Measurements from ENCODE around the gene UBA52. TPM values are rescaled to one million over a fixed set of nuclear protein-coding genes. Genes with fewer than 3 reads are reported as not detected.

UBA52 gene
- total and polyA plus RNA-seq, 2 experiments from 2014 or later = 390 to 457 TPM

DNA sequence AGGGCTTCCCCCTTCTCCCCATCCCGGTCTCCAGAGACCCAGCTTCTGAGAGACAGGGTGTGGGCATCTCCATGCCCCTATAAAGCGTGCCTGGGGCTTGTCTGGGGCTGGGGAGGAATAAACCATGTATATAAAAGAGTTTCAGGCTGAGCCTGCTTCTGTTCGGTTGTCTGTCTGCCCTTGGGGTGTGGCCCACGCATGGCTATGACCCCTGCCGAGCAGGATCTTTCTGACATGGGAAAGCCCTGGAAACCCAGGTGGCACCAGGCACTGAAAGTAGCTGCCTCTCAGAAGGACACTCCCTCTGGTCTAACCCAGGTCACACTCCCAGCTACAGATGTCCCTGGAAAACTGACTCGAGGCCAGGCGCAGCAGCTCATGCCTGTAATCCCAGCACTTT lies 49.2 kb downstream of the UBA52 start:
- Histone ChIP-seq H3K9me3 (ENCODE audit: low read depth) (no peaks in the 10 kb centered on the region), H3K27me3 (peaks cover 7% of the 10 kb centered on the region), H3K36me3 (no peaks in the 10 kb centered on the region), H3K4me3 (no peak overlapping the region), H3K27ac (no peak overlapping the region), H3K4me1 (ENCODE audit: low read depth) (no peaks in the 10 kb centered on the region)
- no peak for DNase-seq (ENCODE audit: low read depth in 1 of 2, low spot score in 1 of 2)
- TF ChIP-seq, protein P1, sequence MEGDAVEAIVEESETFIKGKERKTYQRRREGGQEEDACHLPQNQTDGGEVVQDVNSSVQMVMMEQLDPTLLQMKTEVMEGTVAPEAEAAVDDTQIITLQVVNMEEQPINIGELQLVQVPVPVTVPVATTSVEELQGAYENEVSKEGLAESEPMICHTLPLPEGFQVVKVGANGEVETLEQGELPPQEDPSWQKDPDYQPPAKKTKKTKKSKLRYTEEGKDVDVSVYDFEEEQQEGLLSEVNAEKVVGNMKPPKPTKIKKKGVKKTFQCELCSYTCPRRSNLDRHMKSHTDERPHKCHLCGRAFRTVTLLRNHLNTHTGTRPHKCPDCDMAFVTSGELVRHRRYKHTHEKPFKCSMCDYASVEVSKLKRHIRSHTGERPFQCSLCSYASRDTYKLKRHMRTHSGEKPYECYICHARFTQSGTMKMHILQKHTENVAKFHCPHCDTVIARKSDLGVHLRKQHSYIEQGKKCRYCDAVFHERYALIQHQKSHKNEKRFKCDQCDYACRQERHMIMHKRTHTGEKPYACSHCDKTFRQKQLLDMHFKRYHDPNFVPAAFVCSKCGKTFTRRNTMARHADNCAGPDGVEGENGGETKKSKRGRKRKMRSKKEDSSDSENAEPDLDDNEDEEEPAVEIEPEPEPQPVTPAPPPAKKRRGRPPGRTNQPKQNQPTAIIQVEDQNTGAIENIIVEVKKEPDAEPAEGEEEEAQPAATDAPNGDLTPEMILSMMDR (IDR thresholded peaks at IDR 0.05; ENCODE audit: low read depth, low read length) = no peak

DNA sequence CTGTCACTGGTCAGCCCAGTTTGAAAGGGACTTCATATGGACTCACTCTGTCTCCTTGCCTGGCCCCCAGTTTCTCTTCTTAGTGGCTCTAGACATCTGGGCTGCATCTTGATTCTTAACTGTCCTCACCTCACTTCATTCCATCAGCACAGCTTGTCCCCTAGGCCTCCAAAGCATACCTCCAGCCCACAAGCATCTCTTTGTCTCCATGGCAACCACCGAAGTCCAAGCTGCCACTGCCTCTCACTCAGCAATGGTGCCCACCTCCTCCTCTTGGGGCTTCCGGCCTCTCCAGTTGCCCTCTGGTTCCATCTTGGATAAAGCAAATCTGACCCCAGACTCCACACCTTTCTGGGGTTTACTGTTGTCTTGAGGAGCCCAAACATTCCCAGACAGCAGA lies 55.2 kb downstream of the UBA52 start:
- no peaks in the 10 kb centered on the region for H3K36me3 ChIP-seq
- H3K4me1 ChIP-seq (ENCODE audit: low read depth) = no peaks in the 10 kb centered on the region
- no peak overlapping the region for H3K4me3 ChIP-seq
- no peaks in the 10 kb centered on the region for H3K27me3 ChIP-seq
- H3K27ac ChIP-seq = no peak overlapping the region
- peak in 1 of 2 donors; percentile 32 for DNase-seq (ENCODE audit: low read depth in 1 of 2, low spot score in 1 of 2)
- TF ChIP-seq, protein P1 (IDR thresholded peaks at IDR 0.05; ENCODE audit: low read depth, low read length) = no peak
- H3K9me3 ChIP-seq (ENCODE audit: low read depth) = no peaks in the 10 kb centered on the region

Other genes starting within 250 kb of the UBA52 start
- gene LSM4, start 248.8 kb upstream of the UBA52 start, total RNA-seq = 446 and 493 TPM in 2 replicates
- gene LSM4, start 248.8 kb upstream of the UBA52 start, polyA plus RNA-seq = 418 and 422 TPM in 2 replicates
- 19.6 and 19.7 TPM in 2 replicates for gene PGPEP1, start 231.3 kb upstream of the UBA52 start, total RNA-seq
- gene PGPEP1, start 231.3 kb upstream of the UBA52 start, polyA plus RNA-seq = 12.9 and 14.0 TPM in 2 replicates
- 2.9 and 10.0 TPM in 2 replicates for gene GDF15, start 185.7 kb upstream of the UBA52 start, total RNA-seq
- 2.4 and 8.2 TPM in 2 replicates for gene GDF15, start 185.7 kb upstream of the UBA52 start, polyA plus RNA-seq
- gene LRRC25, start 174.2 kb upstream of the UBA52 start, total RNA-seq = 0.04 TPM in 1 of 2 replicates, not detected in the other
- gene LRRC25, start 174.2 kb upstream of the UBA52 start, polyA plus RNA-seq = not detected in 2 replicates
- gene SSBP4, start 152.5 kb upstream of the UBA52 start, total RNA-seq = 154 and 180 TPM in 2 replicates
- 151 and 175 TPM in 2 replicates for gene SSBP4, start 152.5 kb upstream of the UBA52 start, polyA plus RNA-seq
- gene ISYNA1, start 133.7 kb upstream of the UBA52 start, total RNA-seq = 218 and 298 TPM in 2 replicates
- 370 and 442 TPM in 2 replicates for gene ISYNA1, start 133.7 kb upstream of the UBA52 start, polyA plus RNA-seq
- gene ELL, start 49.8 kb upstream of the UBA52 start, total RNA-seq = 19.4 and 20.7 TPM in 2 replicates
- gene ELL, start 49.8 kb upstream of the UBA52 start, polyA plus RNA-seq = 14.8 and 18.2 TPM in 2 replicates
- 514 and 568 TPM in 2 replicates for gene FKBP8, start 28.3 kb upstream of the UBA52 start, total RNA-seq
- gene FKBP8, start 28.3 kb upstream of the UBA52 start, polyA plus RNA-seq = 398 and 473 TPM in 2 replicates
- gene KXD1, start 14.0 kb upstream of the UBA52 start, total RNA-seq = 137 and 160 TPM in 2 replicates
- 111 and 127 TPM in 2 replicates for gene KXD1, start 14.0 kb upstream of the UBA52 start, polyA plus RNA-seq
- gene REX1BD, start 16.9 kb downstream of the UBA52 start, total RNA-seq = 130 and 133 TPM in 2 replicates
- gene REX1BD, start 16.9 kb downstream of the UBA52 start, polyA plus RNA-seq = 141 and 179 TPM in 2 replicates
- 0.14 and 0.69 TPM in 2 replicates for gene CRLF1, start 34.9 kb downstream of the UBA52 start, total RNA-seq
- gene CRLF1, start 34.9 kb downstream of the UBA52 start, polyA plus RNA-seq = 0.89 and 1.2 TPM in 2 replicates
- gene TMEM59L, start 41.0 kb downstream of the UBA52 start, total RNA-seq = 0.74 and 1.6 TPM in 2 replicates
- gene TMEM59L, start 41.0 kb downstream of the UBA52 start, polyA plus RNA-seq = 2.0 and 2.4 TPM in 2 replicates
- gene KLHL26, start 65.2 kb downstream of the UBA52 start, total RNA-seq = 8.6 and 9.5 TPM in 2 replicates
- gene KLHL26, start 65.2 kb downstream of the UBA52 start, polyA plus RNA-seq = 8.0 and 8.2 TPM in 2 replicates
- 12.8 and 13.8 TPM in 2 replicates for gene CRTC1, start 111.8 kb downstream of the UBA52 start, total RNA-seq
- gene CRTC1, start 111.8 kb downstream of the UBA52 start, polyA plus RNA-seq = 4.0 and 5.8 TPM in 2 replicates
- gene COMP, start 219.4 kb downstream of the UBA52 start, total RNA-seq = 0.07 and 0.09 TPM in 2 replicates
- gene COMP, start 219.4 kb downstream of the UBA52 start, polyA plus RNA-seq = 0.46 TPM in 1 of 2 replicates, not detected in the other